ENCODE data around the gene DGKD.

DNA sequence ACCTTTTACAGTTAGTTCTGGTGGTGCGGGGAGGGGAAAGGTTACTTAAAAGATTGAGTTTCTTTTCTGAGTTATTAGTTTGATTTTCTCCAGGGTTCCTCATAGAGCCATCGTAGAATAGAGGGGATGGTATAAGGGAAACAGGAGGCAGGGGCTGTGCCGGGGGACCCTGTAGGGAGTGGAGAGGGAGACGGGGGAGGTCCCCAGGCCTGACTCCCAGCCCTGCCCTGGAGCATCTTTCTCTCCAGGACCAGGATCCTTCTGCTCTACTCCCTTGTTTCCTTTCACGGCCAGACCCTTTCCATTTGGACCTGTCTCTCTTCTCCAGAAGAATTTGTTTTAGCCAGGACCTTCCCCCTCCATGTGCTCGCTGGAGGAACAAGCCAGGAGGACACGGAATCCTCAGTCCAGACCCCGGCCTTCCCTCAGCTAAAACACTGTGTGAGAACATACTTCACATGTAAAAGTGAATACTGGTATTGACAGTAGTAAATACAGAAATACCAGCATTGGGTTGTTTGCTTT lies 35.4 kb downstream of the DGKD start:
- TF ChIP-seq, protein P1, sequence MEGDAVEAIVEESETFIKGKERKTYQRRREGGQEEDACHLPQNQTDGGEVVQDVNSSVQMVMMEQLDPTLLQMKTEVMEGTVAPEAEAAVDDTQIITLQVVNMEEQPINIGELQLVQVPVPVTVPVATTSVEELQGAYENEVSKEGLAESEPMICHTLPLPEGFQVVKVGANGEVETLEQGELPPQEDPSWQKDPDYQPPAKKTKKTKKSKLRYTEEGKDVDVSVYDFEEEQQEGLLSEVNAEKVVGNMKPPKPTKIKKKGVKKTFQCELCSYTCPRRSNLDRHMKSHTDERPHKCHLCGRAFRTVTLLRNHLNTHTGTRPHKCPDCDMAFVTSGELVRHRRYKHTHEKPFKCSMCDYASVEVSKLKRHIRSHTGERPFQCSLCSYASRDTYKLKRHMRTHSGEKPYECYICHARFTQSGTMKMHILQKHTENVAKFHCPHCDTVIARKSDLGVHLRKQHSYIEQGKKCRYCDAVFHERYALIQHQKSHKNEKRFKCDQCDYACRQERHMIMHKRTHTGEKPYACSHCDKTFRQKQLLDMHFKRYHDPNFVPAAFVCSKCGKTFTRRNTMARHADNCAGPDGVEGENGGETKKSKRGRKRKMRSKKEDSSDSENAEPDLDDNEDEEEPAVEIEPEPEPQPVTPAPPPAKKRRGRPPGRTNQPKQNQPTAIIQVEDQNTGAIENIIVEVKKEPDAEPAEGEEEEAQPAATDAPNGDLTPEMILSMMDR (IDR thresholded peaks at IDR 0.05; ENCODE audit: borderline replicate concordance, extremely low read depth, low read length, poor library complexity, severe bottlenecking): no peak
- TF ChIP-seq EZH2 (IDR thresholded peaks at IDR 0.05; ENCODE audit: borderline replicate concordance, low read depth, low read length, severe bottlenecking): no peak
